Activated naive CD8-positive, alpha-beta T cell (primary cell): ENCODE results near the gene FAM78A.

Experiments
- H3K27ac Mint-ChIP-seq: one replicate; pipeline ENCODE4 v1.8.0; 2021; ENCODE audit warnings: mixed read lengths
- H3K27me3 Mint-ChIP-seq: one replicate; pipeline ENCODE4 v1.8.0; 2021; ENCODE audit warnings: mixed read lengths
- H3K36me3 Mint-ChIP-seq: one replicate; pipeline ENCODE4 v1.8.0; 2021; ENCODE audit warnings: mixed read lengths
- H3K4me1 Mint-ChIP-seq: one replicate; pipeline ENCODE4 v1.8.0; 2021; ENCODE audit warnings: low read depth, mixed read lengths
- H3K4me3 Mint-ChIP-seq: one replicate; pipeline ENCODE4 v1.8.0; 2021; ENCODE audit warnings: mild to moderate bottlenecking, mixed read lengths
- H3K9me3 Mint-ChIP-seq: one replicate; pipeline ENCODE4 v1.8.0; 2021; ENCODE audit warnings: low read depth, mixed read lengths

Gene FAM78A

DNA sequence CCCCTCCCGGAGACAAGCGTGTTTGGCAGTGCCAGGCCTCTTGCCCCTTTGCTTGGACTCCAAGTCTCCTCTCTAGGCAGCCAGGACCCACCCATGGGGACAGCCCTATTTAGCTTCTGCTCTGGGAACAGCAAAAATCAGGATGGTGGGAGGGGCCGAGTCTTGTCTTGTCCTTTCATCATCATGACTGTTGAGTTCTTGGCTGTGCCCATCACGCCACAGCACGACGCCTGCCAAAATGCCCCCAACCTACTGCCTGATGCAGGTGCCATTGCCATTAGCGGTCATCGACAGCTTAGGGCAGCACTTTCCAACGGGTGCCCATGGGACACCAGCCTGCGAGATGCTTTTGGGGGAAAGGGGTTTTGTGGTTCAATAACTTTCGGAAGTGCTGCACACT is 32.1 kb upstream of the FAM78A start:
- no peaks in the 10 kb centered on the region for H3K36me3 Mint-ChIP-seq
- no peaks in the 10 kb centered on the region for H3K27me3 Mint-ChIP-seq
- peaks cover 6% of the 10 kb centered on the region for H3K4me1 Mint-ChIP-seq
- H3K27ac Mint-ChIP-seq: no peak overlapping the region
- no peaks in the 10 kb centered on the region for H3K9me3 Mint-ChIP-seq
- H3K4me3 Mint-ChIP-seq: no peak overlapping the region

DNA sequence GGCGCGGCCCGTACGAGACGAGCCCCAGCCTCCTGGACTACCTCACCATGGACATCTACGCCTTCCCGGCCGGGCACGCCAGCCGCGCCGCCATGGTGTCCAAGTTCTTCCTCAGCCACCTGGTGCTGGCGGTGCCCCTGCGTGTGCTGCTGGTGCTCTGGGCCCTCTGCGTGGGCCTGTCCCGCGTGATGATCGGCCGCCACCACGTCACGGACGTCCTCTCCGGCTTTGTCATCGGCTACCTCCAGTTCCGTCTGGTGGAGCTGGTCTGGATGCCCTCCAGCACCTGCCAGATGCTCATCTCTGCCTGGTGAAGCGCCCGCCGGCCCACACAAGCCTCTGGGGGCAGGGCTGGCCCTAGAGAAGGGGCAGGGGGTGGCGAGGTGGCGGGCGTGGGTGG is 31.7 kb upstream of the FAM78A start:
- Mint-ChIP-seq H3K36me3 (no peaks in the 10 kb centered on the region), H3K4me1 (peaks cover 6% of the 10 kb centered on the region), H3K9me3 (no peaks in the 10 kb centered on the region), H3K27me3 (no peaks in the 10 kb centered on the region), H3K27ac (no peak overlapping the region), H3K4me3 (no peak overlapping the region)

DNA sequence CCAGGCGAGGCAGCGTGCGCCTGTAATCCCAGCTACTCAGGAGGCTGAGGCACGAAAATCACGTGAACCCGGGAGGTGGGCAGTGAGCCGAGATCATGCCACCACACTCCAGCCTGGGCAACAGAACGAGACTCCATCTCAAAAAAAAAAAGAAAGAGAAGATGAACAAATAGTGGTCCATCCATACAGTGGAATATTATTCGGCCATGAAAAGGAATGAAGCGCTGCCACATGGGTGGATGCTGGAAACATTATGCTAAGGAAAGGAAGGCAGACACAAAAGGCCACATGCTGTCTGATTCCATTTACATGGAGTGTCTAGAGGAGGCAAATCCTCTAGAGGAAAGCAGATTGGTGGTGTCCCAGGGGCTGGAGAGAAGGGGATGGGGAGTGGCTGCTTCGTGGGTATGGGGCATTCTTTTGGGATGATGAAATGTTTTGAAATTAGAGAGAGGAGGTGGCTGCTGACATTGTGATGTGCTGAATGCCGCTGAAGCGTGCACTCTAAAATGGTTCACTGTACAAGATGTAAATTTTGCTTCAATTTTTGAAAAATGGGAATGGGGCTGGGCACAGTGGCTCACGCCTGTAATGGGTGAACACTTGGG is 30.2 kb upstream of the FAM78A start:
- Mint-ChIP-seq H3K36me3 (no peaks in the 10 kb centered on the region), H3K27me3 (no peaks in the 10 kb centered on the region), H3K9me3 (no peaks in the 10 kb centered on the region), H3K27ac (no peak overlapping the region), H3K4me3 (no peak overlapping the region), H3K4me1 (peaks cover 6% of the 10 kb centered on the region)

DNA sequence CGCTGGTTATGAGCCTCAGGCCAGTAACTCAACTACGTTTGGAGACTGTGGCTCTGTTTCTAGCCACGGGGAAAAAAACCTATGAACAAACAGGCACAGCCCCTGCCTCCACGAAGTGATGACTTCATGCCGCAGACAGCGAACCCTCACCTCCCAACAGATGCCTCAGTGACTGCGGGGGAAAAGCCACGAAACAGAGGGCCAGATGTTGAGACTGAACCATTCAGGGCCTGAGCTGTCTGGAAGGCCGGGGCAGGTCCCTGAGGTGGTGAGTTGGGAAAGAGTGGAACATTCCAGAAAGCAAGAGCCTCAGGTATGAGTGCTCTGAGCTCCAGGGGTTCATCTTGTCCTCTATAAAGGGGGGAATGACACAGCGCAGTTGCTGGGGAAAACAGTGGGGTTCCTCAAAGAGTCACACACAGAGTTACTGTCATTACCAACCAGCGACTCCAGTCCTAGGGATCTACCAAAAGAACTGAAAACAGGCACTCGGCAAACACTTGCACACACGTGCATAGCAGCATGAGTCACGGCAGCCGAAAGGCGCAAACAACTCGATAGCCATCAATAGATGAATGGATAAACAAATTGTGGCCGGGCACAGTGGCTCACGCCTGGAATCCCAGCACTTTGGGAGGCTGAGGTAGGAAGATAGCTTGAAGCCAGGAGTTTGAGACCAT is 28.5 kb upstream of the FAM78A start:
- no peaks in the 10 kb centered on the region for H3K36me3 Mint-ChIP-seq
- no peaks in the 10 kb centered on the region for H3K9me3 Mint-ChIP-seq
- no peak overlapping the region for H3K27ac Mint-ChIP-seq
- no peaks in the 10 kb centered on the region for H3K4me1 Mint-ChIP-seq
- H3K4me3 Mint-ChIP-seq: no peak overlapping the region
- H3K27me3 Mint-ChIP-seq: no peaks in the 10 kb centered on the region

DNA sequence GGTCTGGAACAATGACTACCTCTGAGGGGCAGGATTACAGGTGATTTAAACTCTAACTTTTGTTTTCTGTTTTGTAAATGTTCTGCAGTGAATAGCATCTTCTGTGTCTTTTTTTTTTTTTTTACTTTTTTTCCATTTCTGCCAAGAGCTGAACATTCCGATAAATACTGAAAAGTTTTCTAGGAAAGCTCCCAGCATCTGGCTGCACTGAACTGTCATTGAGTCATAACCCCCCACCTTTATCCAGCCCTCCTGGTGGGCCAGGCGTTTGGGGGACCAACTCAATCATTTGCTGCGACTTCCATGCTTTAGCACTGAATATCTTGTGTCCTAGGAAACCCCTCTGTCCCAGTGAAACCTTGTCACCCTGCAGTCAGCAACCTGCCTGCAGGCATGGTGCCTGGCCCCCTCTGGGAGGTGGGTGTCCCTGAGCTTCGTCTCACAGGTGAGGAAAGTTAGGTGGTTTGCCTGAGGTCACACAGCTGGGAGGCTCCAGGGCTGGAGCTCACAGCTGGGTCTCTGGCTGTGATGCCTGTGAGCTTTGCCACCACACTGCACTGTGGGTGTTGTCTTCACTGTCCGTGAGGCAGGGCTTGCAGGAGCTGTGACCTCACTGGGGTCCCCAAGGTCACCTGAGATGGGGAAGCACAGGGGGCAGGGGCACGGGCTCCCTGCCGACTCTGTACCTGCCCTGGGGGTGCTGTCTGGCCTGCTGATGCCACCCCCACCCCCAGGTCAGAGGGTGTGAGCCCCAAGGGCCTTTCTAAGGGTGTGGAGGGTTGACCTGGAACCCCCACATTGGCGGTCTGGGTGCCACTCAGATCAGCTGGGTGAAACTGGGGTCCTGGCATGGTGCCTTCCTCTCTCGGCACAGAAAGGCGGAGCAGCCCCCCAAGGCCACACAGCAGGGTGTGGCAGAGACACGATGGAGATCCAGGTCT is 27.3 kb upstream of the FAM78A start:
- Mint-ChIP-seq H3K9me3 (no peaks in the 10 kb centered on the region), H3K27ac (no peak overlapping the region)

DNA sequence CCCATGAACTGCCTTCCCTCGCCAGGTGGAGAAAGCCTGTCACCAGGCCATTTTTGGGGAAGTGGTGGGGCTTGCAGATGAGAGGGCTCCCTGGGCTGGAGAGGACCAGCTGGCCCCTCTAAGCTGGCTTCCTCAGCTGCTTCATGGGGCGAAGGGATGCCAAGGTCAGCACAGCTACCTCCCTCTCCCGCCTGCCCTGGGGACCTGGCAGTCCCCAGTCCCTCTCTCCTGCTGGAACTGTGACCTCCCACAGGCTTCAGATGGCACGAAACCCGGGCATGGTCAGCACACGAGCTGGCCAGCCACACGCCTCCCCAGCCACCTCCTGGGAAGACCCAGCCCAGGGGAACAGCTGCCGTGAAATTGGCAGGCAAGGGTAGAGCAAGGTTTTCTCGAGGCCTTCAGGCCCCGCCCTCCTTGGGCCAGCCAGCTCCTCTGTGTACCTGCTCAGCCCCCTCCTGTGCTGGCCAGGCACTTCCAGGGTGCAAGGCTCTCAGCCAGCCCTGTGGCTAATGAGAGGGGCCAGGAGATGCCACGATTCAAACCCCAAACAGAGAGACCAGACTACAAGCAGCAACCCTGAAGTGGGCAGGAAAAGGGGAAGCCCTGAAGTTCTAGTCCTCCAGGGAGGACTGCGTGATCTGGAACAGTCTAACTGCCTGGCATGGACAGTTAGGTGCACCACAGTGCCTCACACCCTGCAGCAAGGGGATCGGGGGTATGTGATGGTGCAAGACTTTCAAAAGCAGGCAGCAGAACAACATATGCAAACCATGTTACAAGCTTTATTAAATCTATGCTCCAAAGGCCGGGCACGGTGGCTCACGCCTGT is 26.1 kb upstream of the FAM78A start:
- Mint-ChIP-seq H3K27me3 (no peaks in the 10 kb centered on the region), H3K36me3 (no peaks in the 10 kb centered on the region), H3K4me3 (no peak overlapping the region), H3K9me3 (no peaks in the 10 kb centered on the region), H3K27ac (no peak overlapping the region), H3K4me1 (no peaks in the 10 kb centered on the region)

More for the DNA sequence above, 27.3 kb upstream of the FAM78A start:
- H3K4me3 Mint-ChIP-seq: no peak overlapping the region
- H3K27me3 Mint-ChIP-seq: no peaks in the 10 kb centered on the region
- no peaks in the 10 kb centered on the region for H3K4me1 Mint-ChIP-seq
- H3K36me3 Mint-ChIP-seq: no peaks in the 10 kb centered on the region

DNA sequence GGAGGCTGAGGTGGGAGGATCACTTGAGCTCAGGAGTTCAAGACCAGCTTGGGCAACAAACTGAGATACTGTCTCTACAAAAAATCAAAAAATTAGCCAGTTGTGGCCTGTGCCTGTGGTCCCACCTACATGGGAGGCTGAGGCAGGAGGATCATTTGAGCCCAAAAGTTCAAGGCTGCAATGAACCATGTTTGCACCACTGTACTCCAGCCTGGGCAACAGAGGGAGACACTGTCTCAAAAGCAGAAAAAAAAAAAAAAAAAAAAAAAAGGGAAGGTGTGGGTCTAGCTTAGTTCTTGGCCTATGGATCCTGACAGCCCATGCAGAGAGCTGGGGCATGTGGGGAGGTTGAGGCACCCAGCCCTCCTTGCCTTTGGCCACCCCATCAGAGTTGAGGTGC is 24.1 kb upstream of the FAM78A start:
- Mint-ChIP-seq H3K9me3 (no peaks in the 10 kb centered on the region), H3K27me3 (no peaks in the 10 kb centered on the region), H3K4me3 (no peak overlapping the region), H3K27ac (no peak overlapping the region), H3K36me3 (no peaks in the 10 kb centered on the region), H3K4me1 (no peaks in the 10 kb centered on the region)

DNA sequence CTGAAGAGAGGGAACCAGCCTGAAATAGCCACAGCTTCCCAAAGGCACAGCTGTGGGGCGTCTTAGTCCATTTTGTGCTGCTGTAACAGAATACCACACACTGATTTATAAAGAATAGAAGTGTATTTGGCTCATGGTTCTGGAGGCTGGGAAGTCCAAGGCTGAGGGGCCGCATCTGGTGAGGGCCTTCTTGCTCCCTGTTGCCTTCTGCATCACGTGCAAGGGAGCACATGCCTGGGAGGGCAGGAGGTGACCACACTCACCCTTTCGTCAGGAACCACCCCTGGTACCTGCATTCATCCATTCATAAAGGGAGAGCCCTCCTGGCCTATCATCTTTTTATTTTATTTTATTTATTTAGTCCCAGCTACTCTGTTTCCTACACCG is 23.6 kb upstream of the FAM78A start:
- Mint-ChIP-seq H3K4me3 (no peak overlapping the region), H3K4me1 (no peaks in the 10 kb centered on the region), H3K36me3 (no peaks in the 10 kb centered on the region), H3K27me3 (no peaks in the 10 kb centered on the region), H3K27ac (no peak overlapping the region), H3K9me3 (no peaks in the 10 kb centered on the region)

DNA sequence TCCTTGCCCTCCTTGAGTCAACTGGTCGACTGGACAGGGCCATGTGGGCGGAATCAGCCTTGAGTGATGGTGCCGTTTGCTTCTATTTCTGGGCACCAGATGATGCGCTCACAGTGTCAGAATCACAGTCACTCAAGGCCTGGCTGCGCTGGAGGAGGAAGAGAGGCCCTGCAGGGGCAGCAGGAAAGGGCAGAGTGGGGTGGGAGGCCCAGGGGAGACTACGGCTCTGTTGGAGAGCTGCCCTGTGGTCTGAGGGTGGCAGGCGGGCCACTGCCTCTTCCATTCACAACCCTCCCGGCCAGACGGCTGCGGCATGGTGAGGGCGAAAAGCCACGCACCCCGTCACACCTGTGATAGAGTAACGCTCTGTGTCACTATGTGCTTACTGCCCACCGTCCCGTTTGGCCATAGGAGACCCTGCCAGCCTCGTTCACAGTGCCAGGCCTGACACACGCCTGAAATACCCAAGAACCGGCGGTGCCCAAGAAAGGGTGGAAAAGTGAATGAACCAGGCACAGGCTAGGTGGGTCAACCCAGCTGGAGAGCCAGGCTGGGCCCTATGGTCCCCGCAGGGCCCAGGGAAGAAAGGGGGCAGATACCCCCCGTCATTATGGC is 23.1 kb upstream of the FAM78A start:
- no peaks in the 10 kb centered on the region for H3K9me3 Mint-ChIP-seq
- no peaks in the 10 kb centered on the region for H3K36me3 Mint-ChIP-seq

DNA sequence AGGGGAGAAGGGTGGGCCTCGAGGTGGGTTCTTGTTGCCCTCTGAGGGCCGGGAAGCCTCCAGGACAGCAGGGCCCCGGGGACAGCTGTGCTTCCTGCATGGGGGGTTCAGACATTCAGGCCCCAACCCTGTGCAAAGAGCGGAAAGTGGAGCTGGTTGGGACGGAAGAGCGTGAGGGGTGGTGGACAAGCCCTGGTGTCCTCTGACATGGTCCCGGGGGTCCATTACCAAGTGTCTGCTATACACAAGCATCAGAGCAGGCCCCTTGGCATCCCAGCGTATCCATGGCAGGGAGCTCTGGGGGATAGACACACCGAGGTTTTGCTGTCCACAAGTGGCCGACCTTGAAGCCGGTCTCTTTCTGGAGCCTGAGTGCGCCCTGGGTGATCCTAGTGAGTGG is 22.5 kb upstream of the FAM78A start:
- H3K27ac Mint-ChIP-seq: no peak overlapping the region
- no peaks in the 10 kb centered on the region for H3K4me1 Mint-ChIP-seq
- H3K36me3 Mint-ChIP-seq: no peaks in the 10 kb centered on the region
- no peak overlapping the region for H3K4me3 Mint-ChIP-seq
- H3K27me3 Mint-ChIP-seq: no peaks in the 10 kb centered on the region
- no peaks in the 10 kb centered on the region for H3K9me3 Mint-ChIP-seq

More for the DNA sequence above, 23.1 kb upstream of the FAM78A start:
- Mint-ChIP-seq H3K27ac (no peak overlapping the region), H3K27me3 (no peaks in the 10 kb centered on the region), H3K4me1 (no peaks in the 10 kb centered on the region), H3K4me3 (no peak overlapping the region)

DNA sequence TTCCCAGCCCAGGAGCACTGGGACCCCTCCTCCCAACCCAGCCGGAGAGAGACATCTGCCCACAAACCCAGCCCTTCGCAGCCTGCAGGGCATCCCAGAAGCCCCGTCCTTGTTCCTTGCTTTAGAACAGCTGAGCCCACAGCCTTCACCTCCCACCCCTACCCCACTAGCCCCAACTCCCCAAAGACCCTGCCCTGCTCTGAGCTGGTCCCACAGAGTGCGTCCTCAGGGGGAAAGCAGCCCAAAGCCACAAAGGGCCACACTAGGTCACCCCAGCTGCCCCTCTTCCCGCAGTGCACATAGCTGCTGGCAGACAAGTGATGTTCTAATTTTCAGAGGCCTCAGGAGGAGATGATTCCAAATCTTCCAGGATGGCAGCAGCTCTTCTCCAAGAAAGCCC is 22.0 kb upstream of the FAM78A start:
- no peaks in the 10 kb centered on the region for H3K27me3 Mint-ChIP-seq
- no peak overlapping the region for H3K27ac Mint-ChIP-seq
- no peak overlapping the region for H3K4me3 Mint-ChIP-seq
- no peaks in the 10 kb centered on the region for H3K4me1 Mint-ChIP-seq
- no peaks in the 10 kb centered on the region for H3K36me3 Mint-ChIP-seq
- no peaks in the 10 kb centered on the region for H3K9me3 Mint-ChIP-seq

DNA sequence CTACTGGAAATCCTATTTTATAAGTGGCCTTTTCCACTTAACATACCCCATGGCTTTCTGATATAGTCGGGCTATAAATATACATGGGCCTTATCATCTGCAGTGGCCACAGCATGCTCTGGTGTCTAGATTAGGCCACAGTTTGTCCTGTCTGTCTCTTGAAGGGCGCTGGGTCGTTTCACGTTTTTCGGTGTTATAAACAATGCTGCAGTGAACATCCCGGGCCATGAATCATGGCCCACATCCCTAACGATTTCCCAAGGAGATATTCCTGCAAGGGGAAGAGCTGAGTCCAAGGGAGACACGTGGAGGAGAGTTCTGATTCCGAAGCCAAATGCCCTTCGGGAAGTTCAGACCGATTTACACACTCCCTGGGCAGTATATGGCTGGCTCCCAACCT is 21.6 kb upstream of the FAM78A start:
- no peak overlapping the region for H3K4me3 Mint-ChIP-seq
- H3K27ac Mint-ChIP-seq: no peak overlapping the region
- H3K36me3 Mint-ChIP-seq: no peaks in the 10 kb centered on the region
- H3K9me3 Mint-ChIP-seq: no peaks in the 10 kb centered on the region
- H3K27me3 Mint-ChIP-seq: no peaks in the 10 kb centered on the region
- no peaks in the 10 kb centered on the region for H3K4me1 Mint-ChIP-seq

DNA sequence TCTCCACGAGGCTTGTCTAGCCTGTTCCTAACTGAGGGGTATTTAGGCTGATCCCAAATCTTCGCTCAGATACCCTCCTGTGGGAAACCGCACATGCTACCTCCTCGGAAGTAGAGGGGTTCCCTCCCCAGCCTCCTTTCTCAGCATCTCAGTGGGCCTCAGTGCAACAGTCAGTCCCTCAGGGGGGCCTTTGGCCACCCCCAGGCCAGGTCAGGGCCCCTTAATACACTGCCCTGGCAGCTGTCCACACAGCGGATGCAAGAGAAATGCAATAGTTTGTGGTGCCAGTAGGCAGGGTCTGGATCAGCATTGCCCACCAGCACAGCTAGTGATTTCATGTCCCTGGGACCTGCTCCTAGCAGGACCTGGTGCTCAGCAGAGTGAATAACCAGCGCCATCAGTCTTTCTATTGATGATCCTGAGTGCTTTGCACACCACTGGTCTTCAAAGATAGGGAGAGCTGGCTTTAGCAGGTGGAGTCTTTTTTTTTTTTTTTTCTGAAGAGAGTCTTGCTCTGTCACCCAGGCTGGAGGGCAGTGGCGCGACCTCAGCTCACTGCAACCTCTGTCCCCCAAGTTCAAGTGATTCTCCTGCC is 20.7 kb upstream of the FAM78A start:
- Mint-ChIP-seq H3K27me3 (no peaks in the 10 kb centered on the region), H3K36me3 (no peaks in the 10 kb centered on the region), H3K4me3 (no peak overlapping the region), H3K4me1 (no peaks in the 10 kb centered on the region), H3K9me3 (no peaks in the 10 kb centered on the region), H3K27ac (no peak overlapping the region)

DNA sequence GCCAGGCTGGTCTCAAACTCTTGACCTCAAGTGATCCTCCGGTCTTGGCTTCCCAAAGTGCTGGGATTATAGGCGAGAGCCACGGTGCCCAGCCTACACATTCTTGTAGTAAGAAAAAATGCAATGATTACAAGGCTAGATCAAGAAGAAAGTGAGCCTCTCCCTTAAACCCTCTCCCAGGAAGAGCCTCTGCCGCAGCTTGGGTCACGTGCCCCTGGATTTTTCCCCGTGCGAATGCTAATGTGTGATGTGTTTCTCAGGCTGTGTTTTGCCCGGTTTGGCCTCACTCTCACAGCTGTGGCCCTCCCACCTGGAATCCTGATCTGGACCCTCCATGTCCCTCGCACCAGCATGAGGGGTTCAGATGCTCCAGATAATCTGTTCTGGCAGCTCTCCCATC is 20.1 kb upstream of the FAM78A start:
- no peak overlapping the region for H3K27ac Mint-ChIP-seq
- H3K9me3 Mint-ChIP-seq: no peaks in the 10 kb centered on the region
- H3K36me3 Mint-ChIP-seq: no peaks in the 10 kb centered on the region
- no peaks in the 10 kb centered on the region for H3K4me1 Mint-ChIP-seq
- H3K27me3 Mint-ChIP-seq: no peaks in the 10 kb centered on the region
- no peak overlapping the region for H3K4me3 Mint-ChIP-seq
